Kidney epithelial cell (primary cell): Measurements from ENCODE around the gene ARL16. TPM values are rescaled to one million over a fixed set of nuclear protein-coding genes. Genes with fewer than 3 reads are reported as not detected.
A peak's percentile ranks its signal among the peaks of the same experiment; 100 is the strongest.

Experiments
- DNase-seq: peaks from one replicate; pipeline ENCODE4 v3.0.0-alpha.2; 2010; ENCODE audit warnings: low read depth
- H3K27me3 ChIP-seq: 2 replicates; pipeline ENCODE4 v1.6.0; 2011; ENCODE audit warnings: low read length; ENCODE audit not compliant: control insufficient read depth, insufficient read depth
- H3K36me3 ChIP-seq: 2 replicates; pipeline ENCODE4 v1.5.1; 2011; ENCODE audit warnings: low read length; ENCODE audit not compliant: control insufficient read depth, insufficient read depth
- H3K4me3 ChIP-seq: 2 replicates; pipeline ENCODE4 v1.5.1; 2011; ENCODE audit warnings: low read depth, mild to moderate bottlenecking, control low read depth, low read length
- CTCF ChIP-seq: IDR thresholded peaks from 2 replicates; pipeline ENCODE4 v1.5.1; 2011; ENCODE audit warnings: mild to moderate bottlenecking, moderate library complexity, low read length, control low read depth, inconsistent platforms; ENCODE audit not compliant: insufficient read depth, poor library complexity, severe bottlenecking
- total RNA-seq: library from RNA; depleted of rRNA; stranded (reverse); fragments of >200 nt; gene quantifications from 2 replicates; pipeline ENCODE4 v1.2.3, GENCODE V29; 2015

The ARL16 gene
- total RNA-seq, 1 donor from 2014 or later: 67.1 TPM

GRCh38 chr17:81713004-81713555, 29.5 kb upstream of the ARL16 start:
- H3K36me3 ChIP-seq: peaks cover 1% of the 10 kb centered on the region

DNA sequence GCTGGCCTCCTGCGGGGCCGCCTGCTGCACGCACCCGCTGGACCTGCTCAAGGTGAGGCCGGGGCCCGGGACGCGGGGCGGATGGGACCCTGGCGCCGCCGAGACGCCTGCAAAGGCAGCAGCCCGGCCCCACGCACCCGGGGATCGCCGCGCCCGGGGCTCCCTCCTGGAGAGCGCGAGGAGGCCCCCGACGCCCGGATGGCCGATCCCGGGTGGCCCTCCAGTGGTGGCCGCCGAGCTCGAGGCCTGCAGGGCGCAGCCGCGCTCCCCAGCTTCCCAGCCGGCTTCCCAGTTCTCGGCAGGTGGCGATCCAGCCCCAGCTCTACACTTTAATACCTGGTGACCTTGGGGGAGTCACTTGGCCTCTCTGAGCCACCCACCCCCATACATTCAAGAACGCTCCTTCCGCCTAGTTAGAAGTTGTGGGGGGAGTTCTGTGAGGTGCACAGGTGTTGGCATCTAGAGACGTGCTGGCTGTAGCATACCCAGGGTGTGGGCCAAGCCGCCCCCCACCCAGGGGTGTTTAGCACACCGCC, 28.9 kb upstream of the ARL16 start:
- H3K36me3 ChIP-seq: peaks cover 1% of the 10 kb centered on the region
- no peaks in the 10 kb centered on the region for H3K27me3 ChIP-seq
- DNase-seq: no peak
- peak; percentile 14 for TF ChIP-seq CTCF
- peak overlapping the region; percentile 56 for H3K4me3 ChIP-seq

More at GRCh38 chr17:81713004-81713555, 29.5 kb upstream of the ARL16 start:
- DNase-seq: no peak
- Histone ChIP-seq H3K27me3 (no peaks in the 10 kb centered on the region), H3K4me3 (peak overlapping the region; percentile 56)
- TF ChIP-seq CTCF: no peak

DNA sequence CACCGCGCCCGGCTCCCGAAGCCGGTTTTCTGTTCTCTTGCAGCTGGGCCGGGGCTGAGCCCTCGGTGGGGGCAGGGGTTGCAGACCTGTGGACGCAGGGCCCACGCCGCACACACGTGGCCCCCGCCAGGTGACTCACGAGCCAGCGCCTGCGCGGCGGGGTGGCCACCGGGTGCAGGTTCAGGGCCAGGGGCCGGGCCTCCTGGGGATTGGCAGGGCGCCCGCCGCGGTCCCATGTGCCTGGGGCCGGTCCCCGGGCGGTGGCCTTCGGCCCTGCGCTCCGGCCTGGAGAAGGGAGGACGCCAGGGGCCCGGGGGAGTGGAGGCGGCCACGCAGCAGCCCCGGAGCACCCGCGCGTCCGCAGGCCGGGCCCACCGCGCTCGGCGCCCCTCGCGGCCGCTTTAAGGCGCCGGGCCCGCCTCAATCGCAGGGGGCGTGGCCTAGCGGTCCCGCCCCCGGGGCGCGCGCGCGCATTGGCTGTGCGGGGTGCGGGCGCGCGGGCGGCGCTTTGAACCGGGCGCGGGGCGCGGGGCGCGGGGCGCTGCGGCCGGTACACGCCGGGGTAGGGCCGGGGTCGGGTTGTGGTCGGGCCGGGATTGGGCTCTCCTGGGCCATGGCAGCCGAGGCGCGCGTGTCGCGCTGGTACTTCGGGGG, 28.3 kb upstream of the ARL16 start, which contains the start of gene SLC25A10:
Gene SLC25A10 (plus strand): TSS at position 471 of the 654 bp plus-strand sequence. CDS start 143 bp downstream, at position 614.
- Histone ChIP-seq H3K4me3 (peak within 1 kb of the TSS; percentile 56), H3K27me3 (no peaks in the 10 kb centered on the region), H3K36me3 (no peaks in the 10 kb centered on the region)
- TF ChIP-seq CTCF: no peak
- DNase-seq: peak; percentile 45

- DNase-seq: no peak
- H3K4me3 ChIP-seq: no peak overlapping the region
- TF ChIP-seq CTCF: no peak
Measured at GRCh38 chr17:81710514-81711308, 27.1 kb upstream of the ARL16 start.

DNA sequence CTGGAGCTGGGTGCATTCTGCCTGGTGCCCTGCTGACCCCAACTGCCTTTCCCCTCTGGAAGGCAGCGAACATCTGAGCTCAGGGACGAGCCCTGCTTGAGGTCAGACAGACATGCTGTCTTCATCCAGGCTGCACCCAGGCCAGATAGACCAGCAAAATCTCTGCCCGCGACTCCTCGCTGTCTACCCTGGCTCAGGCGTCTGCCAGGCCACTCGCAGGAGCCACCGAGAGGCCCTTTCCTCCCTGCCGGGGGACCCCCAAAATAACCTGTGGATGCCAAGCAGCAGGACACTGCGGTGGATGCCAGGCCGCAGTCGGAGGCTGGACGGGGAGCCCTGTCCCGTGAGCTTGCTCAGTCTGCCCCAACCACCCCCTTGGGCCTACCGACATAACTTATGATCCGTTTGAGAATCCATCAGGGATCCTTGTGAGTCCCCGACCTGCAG, 25.2 kb upstream of the ARL16 start:
- TF ChIP-seq CTCF: no peak
- no peak for DNase-seq
- Histone ChIP-seq H3K4me3 (no peak overlapping the region), H3K27me3 (no peaks in the 10 kb centered on the region), H3K36me3 (peaks cover 1% of the 10 kb centered on the region)

More at GRCh38 chr17:81710514-81711308, 27.1 kb upstream of the ARL16 start:
- Histone ChIP-seq H3K36me3 (no peaks in the 10 kb centered on the region), H3K27me3 (no peaks in the 10 kb centered on the region)
